NCI-H1092 (cell line): ENCODE results near the gene FOLR3.
"Not testable (repeated sequence)": the region's sequence is repeated elsewhere in the genome, so short reads cannot be mapped to it uniquely, and the experiment has no call there.

Source experiments
- DNase-seq: peaks from one replicate; lab custom pipeline; 2025; lab: John Stamatoyannopoulos, UW

Gene FOLR3

DNA sequence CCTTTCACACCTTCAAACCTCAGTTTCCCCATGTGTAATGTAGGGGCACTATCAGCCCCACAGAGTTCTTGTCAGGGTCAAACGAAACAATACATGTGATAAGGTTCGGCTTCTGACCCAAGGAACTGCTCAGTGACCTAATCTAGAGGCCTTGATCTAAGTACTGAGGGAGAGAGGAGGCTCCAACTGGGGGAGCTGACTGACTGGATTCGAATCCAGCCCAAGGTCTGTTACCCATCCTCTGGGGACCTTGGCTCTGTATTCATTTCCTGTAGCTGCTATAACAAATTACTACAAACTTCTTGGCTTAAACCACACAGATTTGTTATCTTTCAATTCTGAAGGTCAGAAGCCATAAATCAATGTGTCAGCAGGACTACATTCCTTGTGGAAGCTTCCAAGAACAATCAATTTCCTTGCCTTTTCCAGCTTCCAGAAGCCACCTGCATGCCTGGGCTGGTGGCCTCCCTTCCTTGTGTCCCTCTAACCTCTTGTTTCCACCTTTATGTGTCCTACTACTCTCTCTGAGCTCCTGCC, 12.3 kb upstream of the FOLR3 start:
- DNase-seq: no peak

DNA sequence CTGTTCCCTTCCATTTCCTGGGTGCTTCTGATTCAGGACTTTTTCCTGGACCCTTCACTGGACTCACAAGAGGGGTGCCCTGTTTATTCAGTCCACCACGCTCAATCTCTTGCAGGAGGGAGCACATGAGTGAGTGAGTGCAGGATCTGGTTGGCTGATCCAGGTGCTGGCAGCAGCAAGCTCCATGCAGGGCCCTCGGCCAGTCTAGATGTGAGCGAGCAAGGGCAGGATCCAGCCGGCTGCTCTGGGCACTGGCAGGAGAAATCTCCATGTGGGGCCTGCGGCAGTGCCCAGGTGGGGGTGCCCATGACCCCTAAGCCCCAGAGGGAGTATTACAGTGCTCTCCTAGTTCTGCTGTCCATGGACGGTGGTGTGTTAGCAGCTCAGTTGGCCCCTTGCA, 11.5 kb upstream of the FOLR3 start:
- DNase-seq: no peak

DNA sequence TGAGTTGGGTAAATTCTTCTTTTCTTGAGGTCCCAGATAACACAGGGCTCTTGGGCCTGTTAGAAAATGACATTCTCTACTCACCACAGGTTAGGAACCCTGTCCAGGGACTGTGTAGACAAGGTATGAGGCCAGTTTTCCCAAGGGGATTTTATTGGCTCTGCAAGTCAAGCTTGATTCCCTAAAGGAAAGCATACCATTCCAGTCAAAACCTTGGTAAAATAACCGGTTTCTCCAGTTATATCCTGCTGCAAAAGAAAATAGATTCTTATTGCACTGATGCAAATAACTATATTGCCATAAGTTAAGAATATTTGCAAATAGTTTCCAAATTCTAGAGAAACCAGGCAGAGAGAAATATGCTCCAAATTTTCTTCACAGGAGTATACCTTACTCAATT, 9.6 kb upstream of the FOLR3 start:
- DNase-seq: no peak

DNA sequence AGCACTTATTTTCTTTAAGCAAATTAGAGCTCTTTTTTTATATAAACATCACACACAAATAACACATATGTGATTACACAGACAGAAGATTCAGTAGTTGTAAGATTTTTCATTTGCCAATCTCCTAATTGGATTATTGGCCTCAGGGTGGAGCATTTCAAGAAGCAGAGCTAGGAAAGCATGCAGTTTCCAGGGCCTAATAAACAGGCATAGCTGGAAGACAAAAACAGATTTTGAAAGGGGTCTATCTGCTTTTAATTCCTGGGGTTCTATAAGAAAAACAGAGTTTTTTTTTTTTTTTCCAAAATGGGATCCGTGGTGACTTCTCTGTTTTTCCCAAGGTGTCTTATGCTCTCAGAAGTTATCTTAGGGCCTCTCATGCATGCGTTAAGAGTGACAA, 7.6 kb upstream of the FOLR3 start:
- DNase-seq: no peak

DNA sequence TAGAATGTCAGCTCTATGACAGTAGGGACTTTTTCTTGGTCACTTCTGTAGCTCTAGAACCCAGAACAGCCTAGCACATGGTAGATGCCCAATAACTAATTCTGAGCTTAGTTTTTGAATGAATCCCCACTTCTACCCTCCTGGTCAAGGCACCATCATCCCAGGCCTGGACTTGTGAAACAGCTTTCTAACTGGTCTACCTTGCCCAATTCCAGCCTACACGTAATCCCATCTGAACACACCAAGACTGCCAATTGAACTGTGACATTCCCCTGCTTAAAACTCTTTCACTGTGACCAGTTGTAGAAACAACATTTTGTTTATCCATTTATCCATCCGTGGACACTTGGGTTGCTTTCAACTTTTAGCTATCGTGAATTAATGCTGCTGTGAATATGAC, 6.1 kb upstream of the FOLR3 start:
- DNase-seq: no peak

DNA sequence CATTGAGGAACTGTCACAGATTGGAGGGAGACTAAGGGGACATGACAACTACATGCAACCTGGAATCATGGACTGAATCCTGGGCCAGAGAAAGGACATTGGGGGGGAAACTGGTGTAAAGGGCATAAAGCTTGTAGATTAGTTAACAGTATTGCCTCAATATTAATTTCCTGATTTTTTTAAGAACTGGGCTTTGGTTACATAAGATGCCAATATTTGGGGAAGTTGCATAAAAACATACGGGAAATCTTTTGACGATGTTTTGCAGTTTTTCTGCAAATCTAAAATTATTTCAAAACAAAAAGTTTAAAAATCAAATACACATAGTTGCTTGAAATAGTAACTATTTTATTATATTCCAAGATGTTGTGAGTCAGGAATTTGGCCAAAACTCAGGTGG, 2.9 kb upstream of the FOLR3 start:
- no peak for DNase-seq

DNA sequence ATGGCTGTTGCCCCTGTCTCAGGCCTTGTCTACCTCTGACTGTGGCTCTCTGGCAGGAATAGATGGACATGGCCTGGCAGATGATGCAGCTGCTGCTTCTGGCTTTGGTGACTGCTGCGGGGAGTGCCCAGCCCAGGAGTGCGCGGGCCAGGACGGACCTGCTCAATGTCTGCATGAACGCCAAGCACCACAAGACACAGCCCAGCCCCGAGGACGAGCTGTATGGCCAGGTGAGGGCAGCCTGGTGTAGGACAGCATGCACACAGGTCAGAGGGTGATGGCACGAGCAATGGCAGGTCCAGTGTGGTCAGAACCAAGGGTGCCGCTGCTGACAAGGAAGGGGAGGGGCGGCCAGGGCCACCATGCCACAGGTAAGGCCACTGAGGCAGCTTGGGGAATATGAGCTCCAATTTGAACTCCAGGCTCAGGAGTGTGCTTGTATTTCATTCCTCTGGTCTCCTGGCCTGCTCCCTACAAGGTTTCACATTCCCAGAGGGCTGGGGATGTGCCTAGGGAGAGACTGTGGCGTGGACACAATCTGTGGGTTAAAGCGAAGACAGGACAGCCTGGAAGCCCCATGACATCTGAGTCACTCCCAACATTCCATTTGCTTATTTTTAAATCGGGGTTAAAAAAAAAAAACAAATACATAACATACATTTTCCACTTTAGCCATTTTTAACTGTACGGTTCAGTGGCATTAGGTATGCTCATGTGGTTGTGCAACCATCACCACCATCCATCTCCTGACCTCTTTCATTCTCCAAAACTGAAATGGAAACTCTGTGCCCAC, 562 bp downstream of the FOLR3 start:
- DNase-seq: no peak

DNA sequence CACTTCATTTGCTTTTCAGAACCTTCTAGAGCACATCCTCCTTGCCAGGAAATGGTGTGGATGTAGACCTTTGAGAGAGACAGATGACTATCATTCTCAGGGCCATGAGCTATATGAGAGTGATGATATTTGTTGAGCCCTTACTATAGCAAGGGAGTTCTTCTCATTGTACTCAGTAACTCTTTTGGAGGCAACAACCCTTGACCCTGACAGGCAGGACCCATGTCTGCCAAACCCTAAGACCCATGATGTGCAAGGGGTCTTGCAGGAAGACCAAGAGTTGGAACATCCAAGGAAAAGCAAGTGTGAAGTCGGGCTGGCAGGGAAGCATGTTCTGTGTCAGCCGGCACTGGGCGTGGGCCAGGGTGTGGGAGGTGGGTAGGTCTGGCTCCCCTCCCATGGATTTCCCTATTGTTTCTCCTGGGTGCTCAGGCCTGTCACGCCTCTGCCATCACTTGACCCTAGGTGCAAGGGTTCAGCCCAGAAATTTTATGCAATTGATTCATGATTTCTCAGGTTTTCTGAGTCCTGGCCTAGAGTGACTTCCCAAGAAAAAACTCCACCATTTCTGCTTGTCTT, 1.2 kb downstream of the FOLR3 start:
- DNase-seq: no peak

DNA sequence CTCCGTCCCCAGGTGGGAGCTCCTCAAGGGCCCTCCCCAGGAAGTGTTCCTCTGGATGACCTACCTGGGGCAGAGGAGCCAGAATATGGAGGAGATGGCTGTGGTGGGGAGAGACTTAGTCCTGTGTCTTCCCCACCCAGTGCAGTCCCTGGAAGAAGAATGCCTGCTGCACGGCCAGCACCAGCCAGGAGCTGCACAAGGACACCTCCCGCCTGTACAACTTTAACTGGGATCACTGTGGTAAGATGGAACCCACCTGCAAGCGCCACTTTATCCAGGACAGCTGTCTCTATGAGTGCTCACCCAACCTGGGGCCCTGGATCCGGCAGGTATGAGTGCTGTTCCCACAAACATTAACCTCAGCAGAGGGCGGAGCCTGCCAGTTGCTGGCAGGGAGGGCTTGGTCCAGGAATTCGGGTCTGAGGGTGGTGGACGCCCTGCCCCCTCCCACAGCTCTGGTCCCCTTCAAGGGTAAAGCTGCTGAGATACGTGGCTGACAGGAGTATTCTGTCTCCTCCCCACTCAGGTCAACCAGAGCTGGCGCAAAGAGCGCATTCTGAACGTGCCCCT, 3.4 kb downstream of the FOLR3 start:
- no peak for DNase-seq

DNA sequence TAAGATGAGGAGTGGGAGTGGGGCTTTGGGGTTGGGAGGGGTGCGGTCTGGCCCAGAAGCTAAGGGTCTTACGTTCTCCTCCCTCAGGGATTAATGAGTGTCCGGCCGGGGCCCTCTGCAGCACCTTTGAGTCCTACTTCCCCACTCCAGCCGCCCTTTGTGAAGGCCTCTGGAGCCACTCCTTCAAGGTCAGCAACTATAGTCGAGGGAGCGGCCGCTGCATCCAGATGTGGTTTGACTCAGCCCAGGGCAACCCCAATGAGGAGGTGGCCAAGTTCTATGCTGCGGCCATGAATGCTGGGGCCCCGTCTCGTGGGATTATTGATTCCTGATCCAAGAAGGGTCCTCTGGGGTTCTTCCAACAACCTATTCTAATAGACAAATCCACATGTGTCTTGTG, 4.0 kb downstream of the FOLR3 start:
- no peak for DNase-seq

DNA sequence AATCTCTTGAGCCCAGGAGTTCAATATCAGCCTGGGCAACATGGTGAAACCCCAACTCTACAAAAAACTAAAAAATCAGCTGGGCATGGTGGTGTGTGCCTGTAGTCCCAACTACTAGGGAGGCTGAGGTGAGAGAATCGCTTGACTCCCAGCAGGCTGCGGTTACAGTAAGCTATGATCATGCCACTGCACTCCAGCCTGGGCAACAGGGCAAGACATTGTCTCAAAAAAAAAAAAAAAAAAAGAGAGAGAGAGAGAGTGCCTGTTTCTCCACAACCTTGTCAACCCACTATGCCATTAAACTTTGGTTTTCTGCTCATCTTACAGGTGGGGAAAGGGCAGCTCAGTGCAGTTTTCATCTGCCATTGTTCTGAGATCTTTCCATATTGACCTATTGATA, 5.1 kb downstream of the FOLR3 start:
- no peak for DNase-seq

DNA sequence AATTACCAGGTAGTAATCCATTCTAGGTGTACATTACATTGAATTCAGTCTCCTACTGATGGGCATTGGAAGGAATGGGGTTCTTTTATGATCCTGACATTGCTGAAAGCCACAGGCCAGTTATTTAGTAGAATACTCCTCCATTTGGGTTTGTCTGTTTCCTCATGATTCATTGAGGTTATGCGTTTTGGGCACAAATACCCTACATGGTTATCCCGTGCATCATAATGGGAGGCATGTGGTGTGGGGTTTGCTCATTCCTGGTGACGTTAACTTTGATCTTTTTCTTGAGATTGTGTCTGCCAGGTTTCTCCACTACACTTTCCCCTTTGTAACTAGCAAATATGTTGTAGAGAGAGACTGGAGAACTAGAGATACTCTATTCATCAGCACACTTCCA, 5.5 kb downstream of the FOLR3 start:
- no peak for DNase-seq

DNA sequence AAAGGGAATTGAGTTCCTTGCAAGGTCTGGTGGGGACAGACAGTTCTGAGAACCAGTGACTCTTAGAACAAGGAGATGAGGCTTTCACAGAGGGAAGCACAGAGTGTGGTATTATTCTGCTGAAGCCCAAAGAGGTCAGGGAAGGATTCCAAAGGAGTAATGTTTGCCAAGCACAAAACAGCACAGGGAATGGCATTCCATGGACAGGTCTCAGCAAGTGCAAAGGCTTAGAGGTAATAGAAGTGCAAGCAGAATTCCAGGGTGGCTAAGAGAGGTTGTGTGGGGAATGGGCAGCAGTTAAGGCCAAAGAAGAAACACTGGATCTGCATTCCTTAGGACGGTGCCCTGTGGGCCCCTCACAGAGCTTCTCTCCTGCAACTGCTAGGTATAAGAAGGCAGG, 6.6 kb downstream of the FOLR3 start:
- not testable (repeated sequence) for DNase-seq

DNA sequence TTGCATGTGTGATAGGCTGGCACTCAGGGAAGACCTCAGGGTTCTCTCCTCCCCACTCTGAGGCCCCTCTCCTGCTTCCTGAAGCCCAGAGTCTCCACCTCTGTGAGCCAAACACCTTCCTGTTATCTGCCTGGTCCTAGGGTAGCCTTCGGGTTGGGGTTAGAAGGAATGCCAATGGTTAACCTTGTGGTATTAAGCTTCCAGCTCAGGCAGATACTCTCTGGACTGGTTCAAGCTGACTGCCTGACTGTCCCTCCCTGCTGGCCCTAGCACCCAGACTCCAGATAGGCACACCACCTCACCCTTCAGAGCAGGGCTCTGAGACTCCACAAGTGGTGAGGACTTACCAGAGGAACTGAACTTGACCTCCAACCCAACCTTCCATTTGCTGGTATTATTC, 7.0 kb downstream of the FOLR3 start:
- not testable (repeated sequence) for DNase-seq

DNA sequence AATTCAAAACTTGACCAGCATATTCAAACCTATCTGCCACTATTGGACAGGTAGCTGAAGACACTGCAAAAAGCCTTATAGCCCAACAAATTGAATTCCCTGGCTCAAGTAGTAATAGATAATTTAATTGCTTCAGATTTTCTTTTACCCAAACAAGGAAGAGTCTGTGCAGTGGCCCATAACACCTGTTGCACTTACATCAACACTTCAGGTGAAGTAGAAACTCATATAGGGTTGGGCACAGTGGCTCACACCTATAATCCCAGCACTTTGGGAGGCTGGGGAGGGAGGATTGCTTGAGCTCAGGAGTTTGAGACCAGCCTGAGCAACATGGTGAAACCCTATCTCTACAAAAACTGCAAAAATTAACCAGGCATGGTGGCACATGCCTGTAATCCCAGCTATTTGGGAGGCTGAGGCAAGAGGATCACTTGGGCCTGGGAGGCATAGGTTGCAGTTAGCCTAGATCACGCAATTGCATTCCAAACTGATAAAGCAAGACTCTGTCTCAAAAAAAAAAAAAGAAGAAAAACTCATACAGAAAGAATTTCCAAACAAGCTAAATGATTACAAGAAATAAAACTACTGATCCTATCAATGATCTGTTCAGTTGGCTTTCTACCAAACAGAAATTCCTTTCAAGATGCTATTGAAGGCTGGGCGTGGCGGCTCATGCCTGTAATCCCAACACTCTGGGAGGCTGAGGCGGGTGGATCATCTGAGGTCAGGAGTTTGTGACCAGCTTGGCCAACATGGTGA, 9.5 kb downstream of the FOLR3 start:
- DNase-seq: no peak

DNA sequence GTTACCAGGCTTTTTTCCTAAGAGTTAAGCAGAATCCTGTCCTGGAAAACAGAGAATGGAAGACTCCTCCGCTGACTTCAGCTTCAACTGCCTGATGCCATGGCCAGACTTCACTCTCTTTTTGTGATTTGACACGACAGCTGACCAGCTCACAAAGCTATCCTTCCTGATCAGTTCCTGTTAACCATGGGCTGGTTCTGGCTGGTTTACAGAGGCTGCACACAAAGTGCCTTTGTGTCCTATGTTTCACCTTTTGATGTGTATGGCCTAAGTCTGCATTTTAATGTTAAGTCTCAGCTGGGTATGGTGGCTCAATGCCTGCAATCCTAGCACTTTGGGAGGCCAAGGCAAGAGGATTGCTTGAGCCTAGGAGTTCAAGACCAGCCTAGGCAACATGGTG, 11.1 kb downstream of the FOLR3 start:
- DNase-seq: no peak

DNA sequence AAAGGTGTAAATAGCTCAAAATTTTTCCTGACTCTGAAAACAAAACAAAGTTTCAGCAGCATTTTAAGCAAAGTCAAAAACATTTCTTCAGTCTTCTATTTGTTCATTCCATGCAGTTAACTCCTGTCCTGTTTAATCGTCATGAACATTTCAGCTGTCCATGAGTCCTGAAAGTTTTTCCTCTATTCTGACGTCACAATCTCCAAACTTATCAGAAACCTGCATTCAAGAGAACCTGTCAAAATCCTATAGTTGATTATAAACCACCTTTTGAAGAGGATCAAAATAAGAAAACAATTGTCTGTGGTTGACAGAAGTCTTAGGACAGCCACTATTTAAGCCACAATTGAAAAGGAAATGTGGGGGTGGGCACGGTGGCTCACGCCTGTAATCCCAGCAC, 15.4 kb downstream of the FOLR3 start:
- no peak for DNase-seq

DNA sequence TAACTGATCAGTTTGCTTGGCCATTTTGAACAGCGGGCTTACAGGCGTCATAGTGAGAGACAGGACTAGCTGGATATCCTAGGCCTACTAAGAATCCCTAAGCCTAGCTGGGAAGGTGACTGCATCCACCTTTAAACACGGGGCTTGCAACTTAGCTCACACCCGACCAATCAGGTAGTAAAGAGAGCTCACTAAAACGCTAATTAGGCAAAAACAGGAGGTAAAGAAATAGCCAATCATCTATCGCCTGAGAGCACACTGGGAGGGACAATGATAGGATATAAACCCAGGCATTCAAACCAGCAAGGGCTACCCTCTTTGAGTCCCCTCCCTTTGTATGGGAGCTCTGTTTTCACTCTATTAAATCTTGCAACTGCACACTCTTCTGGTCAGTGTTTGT, 18.3 kb downstream of the FOLR3 start:
- not testable (repeated sequence) for DNase-seq

DNA sequence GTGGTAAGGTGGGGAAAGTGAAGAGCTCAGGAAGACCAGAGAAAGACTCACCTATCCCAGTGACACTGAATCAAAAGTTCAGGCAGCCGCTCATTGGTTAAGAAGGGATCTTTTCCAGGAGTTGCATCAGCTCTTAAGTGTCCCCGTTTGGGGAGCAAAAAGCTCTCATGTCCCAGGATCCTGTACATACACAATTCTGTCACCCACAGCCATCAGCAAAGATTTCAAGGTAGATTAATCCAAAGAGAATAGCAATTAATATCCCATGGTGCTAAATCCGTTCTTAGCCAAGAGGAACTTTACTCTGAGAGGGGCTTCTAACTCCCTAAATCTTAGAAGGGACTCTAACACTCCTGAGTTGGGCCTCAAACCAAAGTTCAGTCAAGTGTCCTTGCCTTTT, 19.3 kb downstream of the FOLR3 start:
- no peak for DNase-seq

DNA sequence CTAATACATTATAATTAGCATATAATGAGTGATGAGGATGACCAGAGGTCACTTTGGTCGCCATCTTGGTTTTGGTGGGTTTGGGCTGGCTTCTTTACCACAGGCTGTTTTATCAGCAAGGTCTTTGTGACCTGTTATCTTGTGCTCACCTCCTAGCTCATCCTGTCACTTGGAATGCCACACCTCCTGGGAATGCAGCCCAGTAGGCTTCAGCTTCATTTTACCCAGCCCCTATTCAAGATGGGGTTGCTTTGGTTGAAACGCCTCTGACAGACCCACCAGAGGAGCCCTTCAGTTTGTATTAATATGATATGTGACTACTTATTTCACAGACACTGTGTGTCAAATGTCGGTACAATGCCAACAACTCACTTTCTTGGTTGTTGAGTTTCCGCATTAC, 20.2 kb downstream of the FOLR3 start:
- DNase-seq: no peak

DNA sequence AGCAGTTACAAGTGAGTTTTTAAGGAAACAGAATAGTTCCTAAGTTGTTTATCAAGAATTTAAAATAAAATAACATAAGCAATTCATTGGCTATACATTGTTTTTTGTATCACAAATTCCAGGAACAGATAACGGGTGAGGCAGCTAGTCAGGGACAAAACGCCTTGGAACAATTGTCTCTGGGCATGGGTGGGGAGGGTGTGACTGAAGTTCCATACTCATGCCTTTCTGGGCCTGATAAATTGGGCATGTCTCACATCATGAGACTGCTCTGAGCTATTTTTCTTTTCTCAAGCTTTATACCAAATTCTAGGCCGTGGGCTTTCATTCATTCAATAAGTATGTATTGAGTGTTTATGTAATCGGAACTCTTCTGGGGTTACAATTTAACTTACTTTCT, 21.6 kb downstream of the FOLR3 start:
- DNase-seq: no peak

DNA sequence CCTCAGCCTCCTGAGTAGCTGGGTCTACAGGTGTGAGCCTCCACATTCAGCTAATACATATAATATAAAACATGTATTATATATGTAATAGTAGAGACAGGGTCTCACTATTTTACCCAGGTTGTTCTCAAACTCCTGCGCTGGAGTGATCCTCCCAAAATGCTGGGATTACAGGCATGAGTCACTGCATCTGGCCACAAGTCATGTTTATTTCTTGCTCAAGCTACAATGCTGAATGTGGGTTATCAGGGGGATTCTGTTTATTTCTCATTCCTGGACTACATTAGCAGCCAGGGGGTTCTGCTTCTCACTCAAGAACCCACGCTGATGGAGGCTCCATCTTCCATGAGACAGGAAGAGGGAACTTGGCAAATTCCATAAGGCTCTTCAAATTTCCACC, 24.8 kb downstream of the FOLR3 start:
- no peak for DNase-seq
